Neural cell (in vitro differentiated cells): ENCODE data around the gene MAD1L1. TPM values are rescaled to one million over a fixed set of nuclear protein-coding genes. Genes with fewer than 3 reads are reported as not detected.

ENCODE experiments used
- H2AFZ ChIP-seq: fragments of 200-600, 300-800 bp; sonication (generic), shearing (Covaris generic); 2 replicates; pipeline ENCODE4 v1.6.0; 2014; ENCODE audit warnings: low read depth, mild to moderate bottlenecking, antibody characterized with exemption, low read length, moderate library complexity
- H3F3A ChIP-seq: fragments of 200-600 bp; shearing (Covaris generic); 2 replicates; pipeline ENCODE4 v1.6.1; 2016; ENCODE audit warnings: mild to moderate bottlenecking, moderate library complexity, mixed read lengths, antibody characterized with exemption, low read length; ENCODE audit not compliant: insufficient read depth, poor library complexity, severe bottlenecking
- H3K27ac ChIP-seq: fragments of 200-600, 300-800 bp; sonication (generic), shearing (Covaris generic); 2 replicates; pipeline ENCODE4 v1.5.1; 2014; ENCODE audit warnings: mild to moderate bottlenecking, low read length, moderate library complexity
- H3K27me3 ChIP-seq: fragments of 300-800, 200-600 bp; sonication (generic), shearing (Covaris generic); 2 replicates; pipeline ENCODE4 v1.6.0; 2014; ENCODE audit warnings: mild to moderate bottlenecking, low read depth, low read length, moderate library complexity; ENCODE audit not compliant: insufficient read depth
- H3K36me3 ChIP-seq: fragments of 300-800, 200-600 bp; sonication (generic), shearing (Covaris generic); 2 replicates; pipeline ENCODE4 v1.5.1; 2014; ENCODE audit warnings: mild to moderate bottlenecking, antibody characterized with exemption, low read length, moderate library complexity; ENCODE audit not compliant: insufficient read depth
- H3K4me2 ChIP-seq: fragments of 300-800, 200-600 bp; sonication (generic), shearing (Covaris generic); 2 replicates; pipeline ENCODE4 v1.6.0; 2014; ENCODE audit warnings: mild to moderate bottlenecking, low read length
- H3K4me3 ChIP-seq: fragments of 300-800, 200-600 bp; sonication (generic), shearing (Covaris generic); 2 replicates; pipeline ENCODE4 v1.5.1; 2014; ENCODE audit warnings: mild to moderate bottlenecking, low read length, moderate library complexity
- H3K79me2 ChIP-seq: fragments of 200-600 bp; shearing (Covaris generic); replicated peaks from 2 replicates; pipeline ENCODE4 v1.6.0; 2014; ENCODE audit warnings: mild to moderate bottlenecking, low read length, moderate library complexity; ENCODE audit not compliant: insufficient read depth
- H3K9ac ChIP-seq: fragments of 300-800, 200-600 bp; sonication (generic), shearing (Covaris generic); 2 replicates; pipeline ENCODE4 v1.6.1; 2016; ENCODE audit warnings: mild to moderate bottlenecking, low read length, mixed read lengths
- H3K9me2 ChIP-seq: fragments of 200-600 bp; shearing (Covaris generic); 2 replicates; pipeline ENCODE4 v1.6.1; 2016; ENCODE audit warnings: mild to moderate bottlenecking, low read length, mixed read lengths; ENCODE audit not compliant: insufficient read depth
- H3K9me3 ChIP-seq: fragments of 200-600, 300-800 bp; sonication (generic), shearing (Covaris generic); 2 replicates; pipeline ENCODE4 v1.6.1; 2016; ENCODE audit warnings: mild to moderate bottlenecking, mixed run types, low read length, moderate library complexity, mixed read lengths
- H4K20me1 ChIP-seq: fragments of 200-600 bp; shearing (Covaris generic); 2 replicates; pipeline ENCODE4 v1.6.1; 2016; ENCODE audit warnings: mild to moderate bottlenecking, mixed run types; ENCODE audit not compliant: insufficient read depth
- CTCF ChIP-seq: fragments of 450-650 bp; IDR thresholded peaks from 2 replicates; pipeline ENCODE4 v1.5.1; 2014; ENCODE audit warnings: antibody characterized with exemption, mild to moderate bottlenecking, moderate library complexity; ENCODE audit not compliant: poor library complexity, severe bottlenecking
- EP300 ChIP-seq: fragments of 450-650 bp; conservative IDR thresholded peaks from 2 replicates; pipeline ENCODE4 v1.6.1; 2014; ENCODE audit warnings: antibody characterized with exemption, mild to moderate bottlenecking, moderate library complexity; ENCODE audit not compliant: poor library complexity, severe bottlenecking
- EZH2 ChIP-seq: fragments of 200-600, 300-800 bp; shearing (Covaris generic), sonication (generic); IDR thresholded peaks from 2 replicates; pipeline ENCODE4 v1.6.1; 2014; ENCODE audit warnings: antibody characterized with exemption, low read length, borderline replicate concordance, mild to moderate bottlenecking; ENCODE audit not compliant: insufficient read depth, poor library complexity, severe bottlenecking
- MXI1 ChIP-seq: fragments of 450-650 bp; conservative IDR thresholded peaks from 2 replicates; pipeline ENCODE4 v1.6.1; 2014; ENCODE audit warnings: antibody characterized with exemption, mild to moderate bottlenecking; ENCODE audit not compliant: poor library complexity, severe bottlenecking
- POLR2AphosphoS5 ChIP-seq: IDR thresholded peaks from 2 replicates; pipeline ENCODE4 v1.6.1; 2012
- RAD21 ChIP-seq: fragments of 450-650 bp; conservative IDR thresholded peaks from 2 replicates; pipeline ENCODE4 v1.6.1; 2014; ENCODE audit warnings: antibody characterized with exemption, mild to moderate bottlenecking, moderate library complexity
- SMC3 ChIP-seq: fragments of 450-650 bp; conservative IDR thresholded peaks from 2 replicates; pipeline ENCODE4 v1.6.1; 2014; ENCODE audit warnings: antibody characterized with exemption, mild to moderate bottlenecking, moderate library complexity; ENCODE audit not compliant: poor library complexity
- TAF1 ChIP-seq: IDR thresholded peaks from 2 replicates; pipeline ENCODE4 v1.6.1; 2012; ENCODE audit warnings: low read depth
- polyA plus RNA-seq: library from polyadenylated mRNA; depleted of rRNA; stranded (reverse); fragments of >200 nt; gene quantifications from 2 replicates; pipeline ENCODE4 v1.2.3, GENCODE V29; 2014
- TF ChIP-seq, protein P1 (sequence below): IDR thresholded peaks from 2 replicates; pipeline ENCODE4 v1.6.1; 2012; ENCODE audit warnings: borderline replicate concordance

Gene MAD1L1
- polyA plus RNA-seq, 1 donor from 2014 or later = 31.4 TPM

DNA sequence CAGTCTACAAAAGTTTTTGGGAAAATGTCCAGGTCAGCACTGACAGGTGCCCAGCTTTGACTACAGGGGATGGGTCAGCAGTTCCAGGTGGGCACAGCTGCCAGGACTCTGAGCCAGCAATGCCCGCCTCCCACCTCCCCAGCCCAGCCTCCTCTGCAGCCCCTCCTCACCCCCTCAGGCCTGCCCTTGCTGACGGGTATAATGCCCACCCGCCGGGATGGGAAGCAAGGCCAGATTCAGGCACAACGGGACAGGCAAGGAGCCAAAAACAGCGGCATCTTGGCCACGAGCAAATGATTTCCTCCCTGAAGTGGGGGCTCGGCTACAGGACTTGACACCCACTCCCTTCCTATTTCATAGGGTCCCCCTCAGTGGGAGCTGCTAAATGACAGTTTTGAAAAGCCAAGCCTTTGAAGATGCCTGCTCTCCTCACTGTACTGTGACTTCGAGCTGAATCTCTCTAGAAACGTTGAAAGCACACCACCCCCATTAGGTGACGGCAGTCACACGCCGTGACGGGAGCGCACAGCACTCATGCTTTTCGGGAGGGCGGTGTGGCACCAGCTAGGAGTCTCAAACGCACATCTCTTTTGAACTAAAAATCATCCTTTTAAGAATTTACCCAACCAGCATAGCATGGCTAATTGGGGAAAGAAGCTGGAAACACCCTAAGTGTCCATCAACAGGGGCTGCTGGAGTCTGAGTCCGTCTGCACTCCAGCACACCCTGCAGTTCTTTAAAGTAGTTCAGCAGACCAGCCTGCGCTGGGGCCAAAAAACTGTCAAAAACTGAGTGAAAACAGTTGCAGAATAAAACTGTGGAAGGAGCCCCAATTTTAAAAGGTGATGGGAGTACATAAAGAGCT, 29.6 kb downstream of the MAD1L1 start:
- Histone ChIP-seq H3K27me3 (no peaks in the 10 kb centered on the region), H3K9me3 (no peaks in the 10 kb centered on the region), H3K4me3 (no peak overlapping the region), H3K9me2 (no peaks in the 10 kb centered on the region), H2AFZ (no peak overlapping the region), H3K79me2 (no peaks in the 10 kb centered on the region), H3K36me3 (no peaks in the 10 kb centered on the region), H3K9ac (no peak overlapping the region), H3K27ac (no peak overlapping the region), H3F3A (no peaks in the 10 kb centered on the region), H3K4me2 (no peak overlapping the region), H4K20me1 (no peaks in the 10 kb centered on the region)
- TF ChIP-seq RAD21 (no peak), SMC3 (no peak), TAF1 (no peak), EZH2 (no peak), MXI1 (no peak), EP300 (no peak), POLR2AphosphoS5 (no peak), CTCF (no peak)
- TF ChIP-seq, protein P1, sequence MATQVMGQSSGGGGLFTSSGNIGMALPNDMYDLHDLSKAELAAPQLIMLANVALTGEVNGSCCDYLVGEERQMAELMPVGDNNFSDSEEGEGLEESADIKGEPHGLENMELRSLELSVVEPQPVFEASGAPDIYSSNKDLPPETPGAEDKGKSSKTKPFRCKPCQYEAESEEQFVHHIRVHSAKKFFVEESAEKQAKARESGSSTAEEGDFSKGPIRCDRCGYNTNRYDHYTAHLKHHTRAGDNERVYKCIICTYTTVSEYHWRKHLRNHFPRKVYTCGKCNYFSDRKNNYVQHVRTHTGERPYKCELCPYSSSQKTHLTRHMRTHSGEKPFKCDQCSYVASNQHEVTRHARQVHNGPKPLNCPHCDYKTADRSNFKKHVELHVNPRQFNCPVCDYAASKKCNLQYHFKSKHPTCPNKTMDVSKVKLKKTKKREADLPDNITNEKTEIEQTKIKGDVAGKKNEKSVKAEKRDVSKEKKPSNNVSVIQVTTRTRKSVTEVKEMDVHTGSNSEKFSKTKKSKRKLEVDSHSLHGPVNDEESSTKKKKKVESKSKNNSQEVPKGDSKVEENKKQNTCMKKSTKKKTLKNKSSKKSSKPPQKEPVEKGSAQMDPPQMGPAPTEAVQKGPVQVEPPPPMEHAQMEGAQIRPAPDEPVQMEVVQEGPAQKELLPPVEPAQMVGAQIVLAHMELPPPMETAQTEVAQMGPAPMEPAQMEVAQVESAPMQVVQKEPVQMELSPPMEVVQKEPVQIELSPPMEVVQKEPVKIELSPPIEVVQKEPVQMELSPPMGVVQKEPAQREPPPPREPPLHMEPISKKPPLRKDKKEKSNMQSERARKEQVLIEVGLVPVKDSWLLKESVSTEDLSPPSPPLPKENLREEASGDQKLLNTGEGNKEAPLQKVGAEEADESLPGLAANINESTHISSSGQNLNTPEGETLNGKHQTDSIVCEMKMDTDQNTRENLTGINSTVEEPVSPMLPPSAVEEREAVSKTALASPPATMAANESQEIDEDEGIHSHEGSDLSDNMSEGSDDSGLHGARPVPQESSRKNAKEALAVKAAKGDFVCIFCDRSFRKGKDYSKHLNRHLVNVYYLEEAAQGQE = no peak

GRCh38 chr7:2202361-2202761, 30.4 kb downstream of the MAD1L1 start:
- no peak for TF ChIP-seq RAD21
- no peak for TF ChIP-seq TAF1
- TF ChIP-seq EZH2 = no peak
- no peak for TF ChIP-seq CTCF
- no peak for TF ChIP-seq EP300
- TF ChIP-seq SMC3 = no peak
- TF ChIP-seq MXI1 = no peak
- no peak for TF ChIP-seq POLR2AphosphoS5
- TF ChIP-seq, protein P1 = no peak
- no peak overlapping the region for H2AFZ ChIP-seq
- no peaks in the 10 kb centered on the region for H3K36me3 ChIP-seq
- no peaks in the 10 kb centered on the region for H3K79me2 ChIP-seq
- no peaks in the 10 kb centered on the region for H3K27me3 ChIP-seq
- H3F3A ChIP-seq = no peaks in the 10 kb centered on the region
- H3K4me3 ChIP-seq = no peak overlapping the region
- no peaks in the 10 kb centered on the region for H3K9me3 ChIP-seq
- no peak overlapping the region for H3K9ac ChIP-seq
- H3K4me2 ChIP-seq = no peak overlapping the region
- H3K27ac ChIP-seq = no peak overlapping the region
- no peaks in the 10 kb centered on the region for H4K20me1 ChIP-seq
- no peaks in the 10 kb centered on the region for H3K9me2 ChIP-seq
